Suprapubic skin (tissue), 4 donors: ENCODE results near the gene MBD3L2B.

ENCODE experiments used
- CTCF ChIP-seq, 2 donors: fragments of 200-600 bp in 1 of 2; fragments of 450-650 bp in 1 of 2; sonication (generic) in 1 of 2; IDR thresholded peaks; one replicate each; pipeline ENCODE4 v1.5.1; 2016 to 2019; ENCODE audit warnings: antibody characterized with exemption in 2 of 2, mild to moderate bottlenecking in 1 of 2, moderate library complexity in 1 of 2
- EP300 ChIP-seq: sonication (generic); formaldehyde crosslinking; IDR thresholded peaks from one replicate; pipeline ENCODE4 v1.6.1; 2017; ENCODE audit warnings: antibody characterized with exemption
- POLR2A ChIP-seq, 2 donors: fragments of 450-650 bp; IDR thresholded peaks; one replicate each; pipeline ENCODE4 v1.6.1; 2017; ENCODE audit warnings: antibody characterized with exemption in 2 of 2, mild to moderate bottlenecking in 2 of 2, moderate library complexity in 2 of 2
- POLR2AphosphoS5 ChIP-seq, 3 donors: sonication (generic); formaldehyde crosslinking; IDR thresholded peaks; one replicate each; pipeline ENCODE4 v1.6.1; 2017; ENCODE audit warnings: antibody characterized with exemption in 3 of 3

- TF ChIP-seq EP300 (no peak), POLR2AphosphoS5 (IDR thresholded peaks at IDR 0.05) (no peak), CTCF (IDR thresholded peaks at IDR 0.05) (no peak), POLR2A (IDR thresholded peaks at IDR 0.05) (no peak)
These were observed 21.3 kb downstream of the MBD3L2B start for GRCh38 chr19:6999933-7000332.
